NCI-H82 (cell line): ENCODE measurements around the gene L1CAM.
A peak's percentile ranks its signal among the peaks of the same experiment; 100 is the strongest.

Experiments
- DNase-seq: peaks from one replicate; lab custom pipeline; 2025; lab: John Stamatoyannopoulos, UW

L1CAM gene

DNA sequence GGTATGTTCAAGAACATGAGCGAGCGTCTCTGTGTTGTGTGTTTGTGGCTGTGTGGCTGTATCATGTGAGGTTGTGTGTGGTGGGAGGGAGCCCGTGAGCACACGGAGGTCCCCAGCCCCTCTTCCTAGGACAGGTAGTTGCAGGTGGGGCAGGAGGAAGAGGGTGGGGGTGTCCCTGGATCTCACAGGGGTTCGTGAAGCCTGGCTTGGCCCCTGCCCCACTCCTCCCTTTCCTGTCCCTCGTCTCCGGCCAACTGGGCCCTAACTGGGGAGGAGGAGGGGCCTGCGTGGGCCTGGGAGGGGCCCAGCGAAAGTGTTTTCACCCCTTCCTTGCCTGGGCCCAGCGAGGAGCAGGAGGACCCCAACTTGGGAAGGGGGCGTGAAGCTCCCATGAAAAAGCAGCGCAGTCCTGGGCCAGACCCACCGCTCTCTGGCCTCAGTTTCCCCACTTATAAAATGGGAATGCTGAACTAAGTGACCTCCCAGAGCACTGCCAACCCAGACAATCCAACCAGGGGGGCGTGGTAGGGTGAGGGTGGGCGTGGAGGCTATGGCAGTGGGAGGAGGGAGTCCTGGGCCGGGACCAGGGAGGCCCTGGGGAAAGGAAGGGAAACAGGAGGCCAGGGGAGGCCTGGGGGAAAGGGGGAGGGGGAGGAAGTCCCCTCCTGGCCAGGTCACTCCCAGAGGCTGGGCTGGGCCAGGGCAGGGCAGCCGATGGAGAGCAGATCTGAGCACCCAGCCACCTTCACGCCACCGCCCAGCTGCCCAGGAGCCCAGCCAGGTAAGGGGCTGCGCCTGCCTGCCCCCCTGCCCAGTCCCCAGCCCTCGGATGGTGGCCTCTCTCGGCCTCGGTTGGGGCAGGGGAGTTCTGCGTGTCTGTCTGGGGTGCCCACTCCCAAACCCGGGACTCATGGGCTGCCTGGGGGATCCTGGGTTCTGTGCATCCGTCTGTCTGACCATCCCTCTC is 18.3 kb upstream of the L1CAM start, which contains the start of gene AVPR2:
Gene AVPR2, plus strand, starts transcription at position 683 of the 967 bp plus-strand sequence. CDS start 473 bp downstream, outside the sequence.
- DNase-seq, result no peak

DNA sequence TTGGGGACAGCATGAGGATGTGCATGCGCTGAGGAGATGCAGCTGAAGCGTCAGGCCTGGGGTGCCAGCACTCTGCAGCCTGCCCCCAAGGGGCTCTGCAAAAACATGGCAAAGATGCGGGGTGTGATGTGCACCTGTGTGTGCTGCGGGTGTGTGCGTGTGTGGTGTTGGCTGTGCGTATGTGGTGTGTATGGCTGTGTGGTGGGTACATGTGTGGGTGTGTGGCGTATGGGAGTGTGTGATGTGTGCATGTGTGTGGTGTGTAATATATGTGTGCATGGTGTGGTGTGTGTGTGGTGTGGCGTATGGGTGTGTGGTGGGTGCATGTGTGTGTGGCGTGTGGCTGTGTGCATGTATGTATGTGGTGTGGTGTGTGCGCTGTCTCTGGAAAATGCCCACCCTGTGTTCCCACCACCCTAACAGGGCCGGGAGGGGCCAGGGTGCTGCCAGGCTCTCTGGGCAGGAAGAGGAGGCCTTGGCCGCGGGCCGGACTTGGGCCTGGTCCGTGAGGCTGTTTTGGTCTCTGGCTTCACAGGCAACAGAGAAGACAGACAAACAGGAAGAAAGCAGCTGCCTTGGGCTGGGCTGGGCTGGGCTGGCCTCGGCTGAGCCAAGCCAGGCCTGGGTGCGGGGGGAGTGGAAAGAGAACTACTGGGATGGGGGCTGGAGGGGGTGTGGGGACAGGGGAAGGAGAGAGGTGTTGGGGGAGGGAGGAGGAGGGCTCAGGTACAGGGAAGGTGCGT is 17.4 kb upstream of the L1CAM start:
- no peak for DNase-seq

DNA sequence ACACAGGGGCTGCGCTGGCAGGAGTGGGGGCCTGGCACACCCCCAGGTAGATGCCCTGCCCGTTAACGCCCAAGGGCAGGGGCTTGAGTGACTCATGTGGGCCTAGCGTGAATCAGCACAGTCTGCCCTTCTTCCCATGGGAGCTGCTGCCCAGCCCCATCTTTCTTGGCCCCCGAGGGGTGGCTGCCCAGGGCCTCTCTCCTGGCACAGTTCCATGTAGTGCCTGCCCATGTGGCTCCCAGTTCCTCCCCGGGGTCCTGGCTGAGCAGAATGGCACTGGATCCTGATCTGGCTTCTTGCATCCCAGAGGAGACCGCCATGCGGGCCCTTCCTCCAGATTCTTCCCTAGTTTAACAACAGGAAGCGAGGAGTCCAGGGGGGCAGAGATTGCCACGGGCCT is 16.4 kb upstream of the L1CAM start:
- DNase-seq, result no peak

DNA sequence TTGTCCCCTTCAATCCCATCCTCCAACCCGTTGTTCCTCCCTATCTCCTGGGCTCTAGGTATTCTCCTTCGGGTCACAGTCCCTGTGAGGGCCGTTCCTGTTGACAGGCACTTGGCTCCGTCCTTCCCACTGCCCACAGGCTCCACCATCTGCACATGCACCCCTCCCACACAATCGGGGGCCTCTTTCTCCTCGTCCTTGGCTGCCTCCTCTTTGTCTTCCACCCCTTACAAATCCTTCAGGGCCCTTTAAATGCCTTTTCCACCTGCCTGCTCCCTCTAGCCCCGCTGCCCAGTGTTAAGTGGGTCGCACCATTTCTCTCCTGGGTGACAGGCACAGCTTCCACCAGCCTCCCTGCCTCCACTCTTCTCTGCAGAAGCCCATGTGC is 15.8 kb upstream of the L1CAM start:
- DNase-seq, result no peak

DNA sequence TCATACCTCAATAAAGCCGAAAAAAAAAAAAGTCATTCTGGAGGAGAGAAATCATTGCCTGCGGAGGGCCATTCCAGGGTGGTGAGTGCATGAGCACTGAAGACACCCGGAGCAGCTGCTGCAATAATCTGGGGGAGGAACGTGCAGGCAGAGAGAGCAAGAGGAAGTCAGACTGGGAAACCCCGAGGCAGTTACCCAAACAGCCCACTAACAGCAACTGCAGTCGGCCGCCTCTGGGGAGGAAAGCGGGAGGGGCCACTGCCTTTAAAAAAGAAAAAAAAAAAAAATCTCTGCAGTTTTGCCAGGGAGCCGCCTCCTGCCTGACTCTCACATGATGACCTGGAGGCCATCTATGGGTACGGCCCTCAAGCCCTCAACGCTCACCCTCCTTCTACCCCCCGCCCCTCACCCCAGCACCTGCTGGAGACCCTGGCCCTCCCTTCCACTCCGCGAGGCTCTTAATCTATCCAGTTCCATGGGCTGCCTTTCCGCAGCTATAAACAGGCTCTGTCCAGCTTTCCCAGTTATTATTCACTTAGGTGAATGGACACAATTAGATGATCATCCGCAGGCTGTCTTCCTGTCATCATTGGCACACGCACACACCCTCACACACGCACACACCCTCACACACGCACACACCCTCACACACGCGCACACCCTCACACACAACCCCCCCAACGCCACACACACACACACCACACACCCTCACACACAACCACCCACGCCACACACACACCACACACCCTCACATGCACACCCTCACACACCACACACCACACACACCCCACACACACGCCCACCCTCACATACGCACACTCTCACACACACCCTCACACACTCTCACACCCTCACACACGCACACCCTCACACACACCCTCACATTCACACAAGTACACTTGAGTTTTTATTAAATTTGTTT is 15.1 kb upstream of the L1CAM start:
- peak; percentile 70 for DNase-seq

DNA sequence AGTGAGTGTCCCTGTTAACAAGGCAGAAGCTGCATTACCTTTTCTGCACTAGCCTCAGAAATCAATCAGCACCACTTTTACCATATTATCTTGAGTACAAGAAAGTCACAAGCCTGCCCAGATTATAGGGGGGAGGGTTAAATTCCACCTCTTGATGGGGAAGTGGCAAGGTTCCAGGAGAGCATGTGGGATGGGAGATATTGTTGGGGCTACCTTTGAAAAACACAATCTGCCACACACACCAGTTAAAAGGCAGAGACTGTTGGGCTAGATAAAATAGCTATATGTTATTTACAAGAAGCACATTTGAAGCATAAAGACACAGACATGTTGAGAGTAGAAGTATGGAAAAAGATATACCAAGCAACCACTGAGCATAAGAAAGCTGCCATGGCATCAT is 11.9 kb upstream of the L1CAM start:
- peak; percentile 22 for DNase-seq

DNA sequence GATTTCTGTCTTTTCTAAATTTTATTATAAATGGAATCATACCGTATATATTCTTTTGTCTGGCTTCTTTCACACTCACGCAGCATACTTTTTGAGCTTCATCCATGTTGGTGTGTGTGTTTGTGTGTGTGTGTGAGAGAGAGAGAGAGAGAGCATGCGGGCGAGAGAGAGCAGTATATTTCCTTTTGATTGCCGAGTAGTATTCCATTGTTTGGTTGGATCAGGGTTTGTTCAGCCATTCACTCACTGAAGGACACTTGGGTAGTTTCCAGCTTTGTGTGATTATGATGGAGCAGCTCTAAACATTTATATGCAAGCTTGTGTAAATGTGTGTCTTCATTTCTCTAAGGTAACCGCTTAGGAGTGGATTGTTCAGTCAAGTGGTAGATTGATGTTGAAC is 3.1 kb upstream of the L1CAM start:
- no peak for DNase-seq

DNA sequence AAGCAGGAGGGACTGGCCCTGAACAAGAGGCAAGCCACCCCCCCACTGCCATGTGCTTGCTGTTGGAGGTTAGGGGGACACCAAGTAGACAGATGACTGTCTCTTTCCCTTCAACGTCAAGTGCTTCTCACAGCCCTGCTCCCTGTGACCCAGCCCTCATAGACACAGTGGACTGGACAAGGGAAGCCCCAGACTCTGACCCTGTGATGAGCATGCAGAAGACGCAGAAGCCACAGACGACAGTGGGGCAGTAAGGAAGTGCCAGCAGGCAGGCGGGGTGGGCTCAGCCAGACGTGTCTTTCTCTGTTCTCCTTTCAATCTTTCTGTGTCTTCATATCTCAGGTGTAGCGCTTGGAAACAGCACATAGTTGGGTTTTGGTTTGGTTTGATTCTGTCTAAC is 2.4 kb upstream of the L1CAM start:
- DNase-seq, result no peak

DNA sequence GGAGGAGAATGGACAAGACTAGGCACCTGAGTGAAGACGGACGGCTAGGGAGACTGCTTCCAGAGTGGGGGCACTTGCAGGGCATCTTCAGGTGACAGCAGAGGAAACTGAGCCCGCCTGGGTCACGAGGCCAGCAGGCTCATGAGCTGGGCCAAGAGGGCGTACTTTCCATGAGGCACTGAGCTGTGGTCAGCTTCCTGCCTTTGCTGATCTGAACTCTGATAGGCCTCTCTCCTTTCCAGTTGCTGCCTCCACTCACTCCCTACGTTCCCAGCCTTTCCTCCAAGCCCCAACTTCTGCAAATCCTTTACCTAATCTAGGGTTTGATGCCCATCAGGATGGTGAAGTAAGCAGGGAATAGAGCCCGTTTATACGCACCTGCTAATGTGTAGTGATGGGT is 1.4 kb upstream of the L1CAM start:
- no peak for DNase-seq

DNA sequence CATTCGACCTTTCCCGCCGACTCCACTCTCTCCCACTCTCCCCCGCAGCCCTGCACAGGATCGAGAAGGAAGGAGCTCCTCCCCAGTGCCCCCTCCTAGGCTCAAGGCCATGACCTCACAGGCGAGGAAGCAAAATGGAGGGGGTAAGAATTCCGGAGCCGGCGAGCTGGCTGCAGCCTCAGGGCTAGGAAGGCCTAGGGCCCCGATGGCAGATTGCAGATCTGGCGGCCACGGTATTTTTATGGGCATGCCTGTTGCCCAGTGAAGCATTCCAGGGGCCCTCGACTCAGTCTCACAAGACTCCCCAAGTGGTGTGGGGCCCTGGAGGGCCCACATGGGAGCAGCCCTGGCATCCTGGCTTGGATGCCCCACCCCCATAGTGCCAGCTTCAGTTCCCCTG is 942 bp upstream of the L1CAM start:
- peak; percentile 20 for DNase-seq

DNA sequence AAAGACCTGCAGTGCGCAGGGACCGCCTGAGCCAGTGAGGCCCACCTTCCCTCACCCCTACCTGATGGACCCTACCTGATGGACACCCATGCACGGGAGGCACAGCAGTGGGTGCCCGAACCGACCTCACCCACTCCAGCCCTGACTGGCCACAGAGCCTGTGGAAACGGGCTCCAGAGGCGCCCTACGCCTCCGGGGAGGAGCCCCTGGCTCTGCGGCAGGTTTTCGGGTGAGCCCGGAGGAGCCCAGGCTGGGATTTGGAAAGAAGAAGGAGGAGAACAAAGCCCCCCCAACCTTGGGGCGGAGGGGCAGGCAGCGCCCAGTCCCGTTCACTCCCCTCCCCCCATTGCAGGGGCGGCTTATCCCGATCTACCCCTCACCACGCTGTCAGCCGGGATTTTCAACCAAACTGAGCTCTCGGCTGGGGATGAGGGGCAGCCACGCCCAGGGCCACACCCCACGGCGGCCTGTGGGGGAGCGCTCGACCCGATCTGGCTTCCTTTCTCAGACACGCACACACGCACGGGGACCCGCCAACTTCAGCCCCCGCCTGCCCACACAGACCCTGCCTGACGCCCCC is 675 bp downstream of the L1CAM start:
- peak; percentile 78 for DNase-seq

DNA sequence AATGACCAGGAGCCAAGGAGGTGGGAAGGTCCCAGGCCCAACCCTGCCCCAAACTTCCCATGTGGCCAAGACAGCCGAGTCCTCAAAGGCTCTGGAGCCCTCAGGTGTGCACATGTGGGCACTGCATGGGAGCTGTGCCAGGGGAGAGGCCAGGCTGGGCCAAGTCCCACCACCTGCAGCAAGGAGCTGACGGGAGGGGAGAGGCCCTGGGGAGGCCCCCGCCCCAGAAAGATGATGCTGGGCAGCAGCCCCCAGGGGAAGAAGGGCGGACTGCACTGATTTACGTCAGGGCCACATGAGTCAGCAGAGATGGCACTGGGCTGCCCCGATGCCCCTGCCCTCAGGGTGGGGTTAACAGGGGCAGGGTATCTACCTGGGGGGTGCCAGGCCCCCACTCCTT is 1.4 kb downstream of the L1CAM start:
- DNase-seq, result peak; percentile 37

DNA sequence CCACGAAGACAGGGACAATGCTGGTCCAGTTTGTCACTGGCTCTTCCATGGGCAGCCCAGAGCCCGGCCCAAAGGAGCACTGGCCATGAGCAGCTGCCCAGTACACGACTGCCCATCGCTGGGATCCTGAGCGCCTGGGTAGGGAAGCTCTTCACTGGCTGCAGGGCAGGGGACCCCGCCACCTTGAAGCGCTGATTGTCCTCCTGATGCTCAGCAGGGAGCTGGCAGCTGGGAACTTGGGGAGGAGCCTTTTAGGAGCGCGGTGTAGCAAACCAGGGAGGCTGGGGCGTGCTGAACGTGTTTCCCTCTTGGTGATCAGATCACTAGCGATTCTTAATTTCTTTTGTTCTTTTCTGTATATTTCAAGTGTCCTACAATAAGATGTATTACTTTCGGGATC is 1.8 kb downstream of the L1CAM start:
- peak; percentile 15 for DNase-seq

DNA sequence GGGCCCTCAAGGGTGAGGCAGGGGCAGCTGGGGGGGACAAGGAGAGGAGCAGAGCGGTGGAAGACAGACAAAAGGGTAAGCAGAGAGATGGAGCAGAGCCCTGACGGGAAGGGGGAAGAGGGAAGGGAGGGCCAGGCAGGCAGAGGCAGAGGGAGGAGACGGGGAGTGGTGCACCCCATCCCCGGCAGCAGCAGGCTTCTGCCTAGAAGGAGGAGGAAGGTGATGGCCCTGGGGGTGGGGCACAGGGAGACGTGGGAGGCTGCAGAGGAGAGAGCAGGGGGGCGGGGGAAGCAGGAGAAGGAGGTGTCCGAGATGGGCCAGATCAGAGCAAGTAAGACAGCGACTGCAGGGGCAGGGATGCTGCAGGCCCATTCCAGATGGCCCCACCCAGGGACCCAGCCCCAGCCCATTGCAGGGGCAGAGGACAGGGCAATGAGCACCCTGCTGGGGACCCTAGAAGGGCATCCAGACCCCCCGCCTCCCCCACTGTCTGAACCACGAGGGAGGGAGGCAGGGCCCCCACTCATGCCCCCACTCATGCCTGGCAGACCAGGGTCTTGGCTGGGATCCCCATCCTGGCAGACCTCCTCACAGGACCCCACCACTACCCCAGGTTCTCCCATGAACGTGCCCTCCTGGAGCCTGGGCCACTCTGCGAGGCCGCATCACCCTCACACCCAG is 2.7 kb downstream of the L1CAM start:
- DNase-seq, result peak; percentile 27

DNA sequence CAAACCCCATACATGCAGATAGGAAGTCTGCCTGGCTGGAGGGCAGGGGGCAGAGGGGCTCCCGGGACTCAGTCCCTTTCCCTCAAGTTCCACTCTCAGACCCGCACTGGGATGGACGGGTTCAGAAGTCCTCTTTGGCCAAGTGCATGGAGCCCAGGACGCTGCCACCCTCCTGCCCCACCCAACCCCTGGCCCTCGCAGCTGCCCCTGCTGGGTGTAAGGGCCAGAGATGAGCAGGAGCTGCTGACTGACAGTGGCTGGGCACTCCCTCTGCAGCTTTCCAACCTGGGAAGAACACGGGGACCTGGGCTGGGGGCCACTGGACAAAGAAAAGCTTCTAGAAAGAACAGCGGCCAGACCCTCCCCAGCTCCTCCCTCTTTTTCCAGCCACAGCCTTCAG is 3.4 kb downstream of the L1CAM start:
- no peak for DNase-seq

DNA sequence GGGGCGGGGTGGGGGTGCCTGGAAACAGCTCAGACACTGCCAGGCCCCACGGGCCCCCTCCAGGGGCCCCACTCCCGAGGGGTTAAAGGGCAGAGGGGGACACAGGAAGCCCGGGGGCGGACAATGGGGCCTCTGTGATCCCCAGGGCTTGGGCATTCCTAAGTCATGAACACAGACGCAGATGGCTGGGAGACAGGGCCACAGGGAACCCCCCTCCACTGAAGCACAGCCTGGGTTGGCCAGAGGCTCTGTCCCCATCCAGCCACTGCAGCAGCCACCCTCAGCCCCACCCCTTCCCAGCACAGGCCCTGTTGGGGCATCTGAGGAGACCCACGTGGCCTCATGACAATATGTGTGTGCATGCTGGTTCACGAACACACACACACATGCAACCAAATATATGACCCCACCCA is 3.9 kb downstream of the L1CAM start:
- DNase-seq, result peak; percentile 53

DNA sequence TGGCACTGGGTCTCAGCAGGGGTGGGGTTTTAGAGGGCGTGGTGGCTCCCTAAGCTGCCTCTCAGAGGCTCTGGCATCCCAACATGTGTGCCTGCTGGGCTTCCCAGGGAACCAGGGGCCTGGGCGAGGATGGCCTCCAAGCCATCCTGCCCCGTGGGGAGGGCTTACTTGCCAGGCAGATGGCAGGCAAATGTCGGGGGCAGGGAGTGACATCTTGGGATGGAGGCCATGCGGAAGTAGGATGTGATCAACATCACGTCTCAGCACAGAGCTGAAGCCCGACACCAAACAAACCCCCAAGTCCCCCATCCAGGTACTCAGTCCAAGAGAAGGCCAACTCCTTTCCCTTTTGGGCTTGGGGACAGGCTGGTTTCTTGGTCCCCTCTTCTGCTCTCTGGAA is 4.7 kb downstream of the L1CAM start:
- peak; percentile 27 for DNase-seq

DNA sequence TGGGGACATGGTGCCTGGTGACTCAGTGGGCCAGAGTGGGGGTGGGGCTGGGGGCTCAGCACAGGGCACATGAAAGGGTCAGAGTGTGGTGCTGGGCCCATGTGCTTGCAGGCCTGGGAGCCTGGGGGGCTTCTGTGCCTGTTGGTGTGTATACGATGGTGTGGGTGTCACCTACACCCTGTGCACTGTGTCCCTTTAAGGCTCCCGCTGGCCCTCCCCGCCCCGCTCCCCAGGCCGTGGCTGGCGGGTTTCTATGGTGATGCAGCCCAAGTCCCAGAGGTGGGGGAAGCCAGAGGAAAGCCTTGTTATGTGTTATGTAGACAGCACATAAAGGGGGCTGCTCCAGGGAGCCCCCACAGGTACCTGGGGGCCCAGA is 5.5 kb downstream of the L1CAM start:
- DNase-seq, result peak; percentile 24

DNA sequence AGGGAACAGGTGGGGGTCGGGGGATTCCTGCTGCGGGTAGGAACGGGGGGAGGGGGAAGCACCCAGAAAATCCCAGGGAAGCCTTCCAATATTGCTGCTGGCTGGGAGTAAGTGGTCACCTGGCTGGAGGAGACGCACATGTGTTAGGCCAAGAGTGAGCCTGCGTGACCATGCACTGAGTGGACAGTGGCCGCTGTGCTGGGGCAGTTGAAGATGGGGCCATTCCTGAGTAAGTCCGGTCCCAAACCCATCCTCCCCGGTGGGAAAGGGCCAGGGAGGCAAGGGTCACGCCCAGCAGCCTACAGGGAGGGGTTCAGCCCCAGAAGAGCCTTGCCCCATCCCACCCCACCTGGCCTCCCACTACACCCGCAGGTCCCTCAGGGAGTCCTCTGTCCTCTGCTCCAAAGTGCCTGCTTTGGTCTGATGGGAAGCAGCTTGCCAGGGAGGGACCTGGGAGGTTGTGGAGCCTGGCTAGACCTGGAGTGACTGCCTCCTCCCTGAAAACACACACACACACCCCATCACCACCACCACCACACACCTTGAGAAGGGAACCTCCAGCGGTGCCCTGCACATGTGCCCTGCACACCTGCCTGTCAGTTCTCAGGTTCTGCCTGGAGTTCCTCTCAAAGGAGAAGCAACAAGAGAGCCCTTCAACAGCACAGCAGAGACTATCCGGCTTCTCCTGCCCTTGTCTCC is 6.1 kb downstream of the L1CAM start:
- no peak for DNase-seq

DNA sequence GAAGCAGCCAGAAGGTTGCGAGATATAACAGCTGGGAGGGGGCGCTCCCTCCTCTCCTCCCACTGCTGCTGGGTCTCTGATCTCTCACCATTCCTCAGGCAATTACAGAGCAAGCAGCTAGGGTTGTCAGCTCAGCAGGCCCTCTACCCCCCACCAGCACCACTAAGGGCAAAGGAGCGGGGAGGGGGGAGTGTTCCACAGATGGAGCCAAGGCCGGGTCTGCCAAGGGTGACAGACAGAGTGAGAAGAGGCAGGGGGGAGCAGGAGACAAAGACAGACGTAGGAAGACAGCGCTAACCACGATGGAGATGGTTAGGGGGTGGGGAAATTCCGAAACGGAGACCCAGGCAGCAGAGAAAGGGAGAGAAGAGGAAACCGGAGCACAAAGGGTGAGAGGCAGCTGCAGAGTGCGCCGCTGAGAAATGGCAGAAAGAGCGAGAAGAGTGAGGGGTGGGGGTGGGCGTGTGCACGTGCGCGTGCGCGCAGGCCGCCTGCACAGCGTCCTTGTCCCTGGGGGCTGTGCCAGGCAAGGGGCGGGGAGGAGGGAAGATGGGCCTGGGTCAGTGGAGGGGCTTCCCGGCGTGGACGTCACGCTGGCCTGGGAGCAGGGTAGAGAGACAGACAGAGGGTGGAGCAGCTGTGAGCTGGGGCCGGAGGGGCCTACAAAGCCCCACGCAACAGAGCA is 6.9 kb downstream of the L1CAM start:
- DNase-seq, result peak; percentile 91
